Uterus (tissue), 2 donors: Measurements from ENCODE around the gene ALOX5.

Source experiments
- CTCF ChIP-seq, 4 experiments: fragments of 200-600 bp in 2 of 4; fragments of 450-650 bp in 2 of 4; sonication (generic) in 2 of 4; IDR thresholded peaks; one replicate each; pipeline ENCODE4 v1.5.1; 2016 to 2019; ENCODE audit warnings: antibody characterized with exemption in 4 of 4, mild to moderate bottlenecking in 2 of 4, moderate library complexity in 1 of 4
- POLR2A ChIP-seq, 2 donors: fragments of 450-650 bp; IDR thresholded peaks; one replicate each; pipeline ENCODE4 v1.6.1; 2016; ENCODE audit warnings: antibody characterized with exemption in 2 of 2, mild to moderate bottlenecking in 1 of 2, moderate library complexity in 1 of 2

- TF ChIP-seq CTCF (IDR thresholded peaks at IDR 0.05), result no peak
- no peak for TF ChIP-seq POLR2A (IDR thresholded peaks at IDR 0.05)
These were observed 77.4 kb downstream of the ALOX5 start for GRCh38 chr10:45451407-45451806.
